Activated CD4-positive, alpha-beta T cell treated with anti-CD3 and anti-CD28 coated beads, Interleukin-2, amount 50 U/mL, for 16 hours (primary cell): ENCODE data around the gene B3GLCT.
"Not testable (repeated sequence)": the region's sequence is repeated elsewhere in the genome, so short reads cannot be mapped to it uniquely, and the experiment has no call there.

ENCODE experiments used
- DNase-seq: peaks from one replicate; pipeline ENCODE4 v3.0.0-alpha.2; 2020

Gene B3GLCT

GRCh38 chr13:31184981-31185645 lies 14.7 kb upstream of the B3GLCT start:
- no peak for DNase-seq

DNA sequence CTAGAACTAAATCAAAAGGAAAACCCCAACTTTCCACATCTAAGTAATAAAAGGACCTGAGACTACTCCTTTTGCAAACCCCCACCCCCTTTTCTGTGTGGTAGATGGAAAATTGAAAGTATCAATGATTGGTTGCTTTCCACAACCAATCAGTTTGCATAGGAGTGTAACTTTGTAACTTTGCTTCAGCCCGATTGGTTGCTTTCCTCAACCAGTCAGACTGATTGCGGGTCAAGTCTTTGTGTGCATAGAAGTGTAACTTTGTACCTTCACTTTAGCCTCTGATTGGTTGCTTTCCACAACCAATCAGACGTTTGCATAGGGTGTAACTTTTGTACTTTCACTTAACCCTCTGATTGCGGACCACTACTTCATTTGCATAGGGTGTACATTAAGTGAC lies 8.0 kb upstream of the B3GLCT start:
- no peak for DNase-seq

DNA sequence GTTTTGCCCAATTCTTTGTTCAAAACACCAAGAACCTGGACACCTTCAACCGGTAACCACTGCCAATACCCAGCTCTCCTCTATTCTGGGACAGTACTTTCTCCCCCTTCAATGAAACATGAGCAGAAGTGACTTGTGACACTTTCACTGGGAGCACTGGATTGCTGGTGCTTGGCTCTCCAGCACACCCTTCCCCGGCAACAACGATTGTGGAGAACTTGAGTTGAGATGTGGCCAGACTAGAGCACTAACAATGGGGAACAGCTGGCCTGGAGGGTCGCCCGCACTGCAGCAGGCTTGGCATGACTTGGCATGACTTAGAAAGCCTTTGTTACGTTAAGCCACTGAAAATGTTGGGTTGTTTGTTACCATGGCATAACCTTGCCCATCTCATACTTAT lies 7.5 kb upstream of the B3GLCT start:
- DNase-seq: no peak

- DNase-seq: no peak
Observed at GRCh38 chr13:31195616-31196015, 4.2 kb upstream of the B3GLCT start.

GRCh38 chr13:31196992-31197391 lies 2.8 kb upstream of the B3GLCT start:
- no peak for DNase-seq

- DNase-seq: no peak
Observed at GRCh38 chr13:31198519-31198918, 1.3 kb upstream of the B3GLCT start.

- no peak for DNase-seq
Observed at GRCh38 chr13:31199527-31199848, 287 bp upstream of the B3GLCT start.

GRCh38 chr13:31200637-31200971 lies 829 bp downstream of the B3GLCT start:
- DNase-seq: peak; percentile 36

DNA sequence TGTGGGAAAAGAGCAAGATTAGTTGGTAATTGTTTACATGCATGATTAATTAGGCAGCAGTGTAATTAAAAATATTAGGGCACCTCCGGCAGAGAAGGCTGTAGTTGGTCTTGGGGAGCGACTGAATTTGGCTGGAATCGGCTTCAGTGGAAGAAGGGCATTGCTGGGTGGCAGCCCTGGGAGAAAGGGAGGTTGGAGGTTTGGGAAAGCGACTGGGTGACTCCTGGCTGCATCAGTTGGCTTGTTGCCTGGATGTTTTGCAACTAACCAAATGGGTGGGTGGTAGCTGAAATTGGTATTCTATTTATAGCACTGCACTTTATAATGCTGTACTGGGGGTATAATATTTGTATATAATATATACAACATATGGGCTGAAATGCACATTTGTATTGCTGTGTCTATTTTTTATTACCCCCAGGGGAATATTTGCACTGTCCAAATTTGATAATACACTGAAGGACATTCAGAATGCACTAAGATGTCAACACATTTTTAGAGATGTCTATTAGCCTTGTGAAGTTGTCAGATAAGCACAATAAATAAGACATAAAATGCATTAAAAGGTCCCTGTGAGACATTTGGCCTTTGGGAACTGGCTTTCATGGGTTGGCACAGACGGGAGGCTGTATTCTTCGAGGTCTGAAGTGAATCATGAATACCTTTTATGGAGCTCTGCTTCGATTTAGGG lies 1.7 kb downstream of the B3GLCT start:
- DNase-seq: no peak

GRCh38 chr13:31204592-31204991 lies 4.8 kb downstream of the B3GLCT start:
- peak; percentile 59 for DNase-seq

DNA sequence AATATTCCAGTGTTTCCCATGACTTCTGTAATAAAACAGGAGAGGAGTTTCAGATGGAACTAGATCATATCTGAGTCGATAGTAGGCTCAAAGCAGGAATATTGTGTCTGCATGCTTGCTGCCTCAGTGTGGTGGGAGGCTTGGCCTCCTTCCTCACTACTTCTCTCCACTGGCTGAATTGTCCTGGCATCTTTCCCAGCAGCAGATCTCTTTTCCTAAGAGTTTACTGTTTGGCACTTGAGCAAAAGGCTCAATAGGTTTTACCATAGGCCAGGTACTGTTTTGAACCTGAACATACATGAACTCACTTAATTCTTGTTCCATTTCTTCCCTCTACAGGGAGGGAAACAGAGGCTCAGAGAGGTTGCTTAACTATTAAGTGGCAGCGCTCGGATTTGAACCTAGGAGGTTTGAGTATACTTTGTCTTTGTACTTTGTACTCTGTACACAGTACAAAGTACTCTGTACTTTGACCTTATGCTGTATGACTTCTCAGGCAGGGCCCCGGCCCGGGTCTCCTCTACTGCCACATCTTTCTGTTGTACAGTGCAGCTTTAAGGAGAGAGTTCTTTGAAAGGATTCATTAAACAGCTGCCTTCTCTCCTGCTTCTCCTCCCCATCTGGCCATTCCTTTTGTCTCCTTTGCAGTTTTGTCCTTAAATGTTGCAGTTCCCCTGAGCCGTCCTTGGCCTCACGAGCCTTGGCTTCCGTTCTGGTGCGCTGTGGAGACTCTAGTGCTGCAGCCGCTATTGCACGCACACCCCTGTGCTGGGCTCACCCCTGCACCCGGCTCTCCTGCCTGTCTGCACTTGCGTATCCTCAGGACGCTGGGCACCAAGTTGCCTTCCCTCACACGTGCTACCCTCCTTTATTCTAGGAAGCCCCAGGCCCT lies 8.1 kb downstream of the B3GLCT start:
- DNase-seq: no peak

GRCh38 chr13:31208559-31209122 lies 8.9 kb downstream of the B3GLCT start:
- no peak for DNase-seq

DNA sequence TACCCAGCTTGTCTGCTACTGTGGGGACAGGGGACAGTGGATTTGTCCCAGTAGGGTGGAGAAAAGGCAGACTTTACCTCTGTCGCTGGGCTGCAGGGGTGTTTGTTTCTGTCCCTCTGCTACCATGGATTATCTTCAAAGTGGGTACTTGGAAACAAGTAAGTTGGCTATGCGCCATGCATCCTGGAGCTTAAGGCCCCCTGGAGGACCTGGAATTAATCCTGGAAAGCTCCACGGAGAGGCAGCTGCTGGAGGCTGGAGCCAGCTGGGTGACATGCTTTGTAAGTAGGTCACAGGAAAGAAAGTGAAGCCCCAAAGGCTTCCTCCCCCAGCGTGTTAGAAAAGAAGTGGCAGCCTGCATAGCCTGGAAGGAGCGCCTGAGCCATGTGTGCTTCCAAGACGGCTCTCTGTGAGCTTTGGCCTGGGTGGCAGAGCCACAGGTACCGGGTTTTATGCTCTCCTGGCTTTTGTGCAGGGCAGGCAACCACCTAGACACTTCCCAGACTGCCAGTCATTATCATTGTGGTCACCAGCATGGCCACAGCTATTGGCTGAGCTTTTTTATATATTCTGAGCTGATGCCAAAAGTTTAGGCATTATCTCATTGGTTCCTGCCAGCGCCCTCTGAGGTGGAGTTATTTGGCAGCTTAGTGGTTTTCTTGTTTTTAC lies 9.5 kb downstream of the B3GLCT start:
- no peak for DNase-seq

DNA sequence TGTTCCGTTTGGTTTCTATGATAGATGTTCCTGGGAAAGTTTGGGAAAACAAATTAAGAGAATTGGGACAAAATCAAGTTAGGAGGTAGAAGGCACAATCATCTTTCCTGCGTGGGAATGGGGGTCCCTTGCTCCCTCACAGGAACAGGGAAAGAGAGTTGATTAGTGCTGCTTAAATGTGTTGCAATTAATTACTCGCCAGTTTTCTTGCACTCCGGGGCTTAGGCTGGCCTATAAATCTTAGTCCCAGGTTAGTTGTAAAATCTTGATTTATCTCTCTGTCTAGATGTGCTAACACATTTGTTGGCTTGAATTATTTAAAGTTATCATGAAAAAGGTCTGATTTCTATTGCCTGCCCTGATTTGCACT lies 10.1 kb downstream of the B3GLCT start:
- no peak for DNase-seq

DNA sequence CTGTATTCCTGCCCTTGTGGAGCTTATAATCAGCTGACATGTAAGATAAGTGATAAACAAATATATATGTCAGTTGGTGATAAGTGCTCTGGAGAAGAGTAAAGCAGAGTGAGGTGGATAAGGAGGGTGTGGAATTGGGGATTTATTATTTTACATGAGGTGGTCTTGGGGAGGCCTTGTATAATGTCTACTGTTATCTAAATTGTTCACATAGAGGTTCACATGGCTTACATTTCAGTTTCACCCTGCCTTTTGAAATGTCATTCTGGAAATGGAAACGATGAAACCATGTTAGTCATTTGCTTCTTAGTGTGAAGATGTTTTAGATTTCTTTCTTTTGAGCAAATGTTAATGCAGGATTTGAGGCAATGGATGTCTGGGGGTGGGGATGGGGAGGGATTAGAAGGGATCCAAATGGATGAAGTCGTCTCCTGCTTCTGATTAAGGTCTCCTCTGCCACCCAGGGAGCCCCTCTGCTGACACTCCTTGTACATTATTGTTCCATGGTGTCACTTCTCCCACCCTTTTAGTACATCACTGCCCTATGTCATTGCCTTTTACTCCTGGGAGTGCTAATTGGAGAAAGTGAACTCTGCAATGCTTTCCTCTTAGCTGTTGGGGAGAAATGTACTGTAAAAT lies 14.0 kb downstream of the B3GLCT start:
- no peak for DNase-seq

DNA sequence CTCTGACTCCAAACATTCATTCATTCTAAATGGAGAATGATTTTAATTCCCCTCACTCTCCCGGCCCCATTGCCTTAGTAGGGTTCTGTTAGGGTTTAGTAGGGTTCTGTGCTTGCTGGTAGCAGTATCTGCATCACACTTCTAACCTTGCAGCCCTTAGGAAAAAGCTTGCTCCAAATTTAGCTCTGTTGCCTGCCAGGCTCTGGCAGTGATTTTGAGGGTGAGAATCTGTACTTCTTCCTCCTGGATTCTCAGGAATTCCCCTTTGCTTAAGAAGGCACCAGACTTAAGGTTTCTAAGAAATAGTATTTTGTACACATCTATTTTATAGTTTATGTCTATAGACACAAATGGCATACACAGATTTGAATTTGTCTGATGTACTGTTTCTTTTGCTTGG lies 14.7 kb downstream of the B3GLCT start:
- DNase-seq: no peak

DNA sequence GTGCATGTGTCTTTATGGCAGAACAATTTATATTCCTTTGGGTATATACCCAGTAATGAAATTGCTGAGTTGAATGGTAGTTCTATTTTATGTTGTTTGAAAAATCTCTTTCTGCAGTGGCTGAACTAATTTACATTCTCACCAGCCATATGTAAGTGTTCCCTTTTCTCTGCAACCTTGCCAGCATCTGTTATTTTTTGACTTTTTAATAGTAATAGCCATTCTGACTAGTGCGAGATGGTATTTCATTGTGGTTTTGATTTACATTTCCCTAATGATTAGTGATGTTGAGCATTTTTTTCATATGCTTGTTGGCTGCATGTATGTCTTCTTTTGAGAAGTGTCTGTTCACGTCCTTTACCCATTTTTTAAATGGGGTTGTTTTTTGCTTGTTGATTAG lies 17.1 kb downstream of the B3GLCT start:
- DNase-seq: not testable (repeated sequence)

GRCh38 chr13:31219909-31220598 lies 20.3 kb downstream of the B3GLCT start:
- DNase-seq: no peak

GRCh38 chr13:31221057-31221456 lies 21.3 kb downstream of the B3GLCT start:
- DNase-seq: no peak

- DNase-seq: no peak
Observed at GRCh38 chr13:31223215-31223614, 23.4 kb downstream of the B3GLCT start.

GRCh38 chr13:31223640-31224039 lies 23.9 kb downstream of the B3GLCT start:
- no peak for DNase-seq

DNA sequence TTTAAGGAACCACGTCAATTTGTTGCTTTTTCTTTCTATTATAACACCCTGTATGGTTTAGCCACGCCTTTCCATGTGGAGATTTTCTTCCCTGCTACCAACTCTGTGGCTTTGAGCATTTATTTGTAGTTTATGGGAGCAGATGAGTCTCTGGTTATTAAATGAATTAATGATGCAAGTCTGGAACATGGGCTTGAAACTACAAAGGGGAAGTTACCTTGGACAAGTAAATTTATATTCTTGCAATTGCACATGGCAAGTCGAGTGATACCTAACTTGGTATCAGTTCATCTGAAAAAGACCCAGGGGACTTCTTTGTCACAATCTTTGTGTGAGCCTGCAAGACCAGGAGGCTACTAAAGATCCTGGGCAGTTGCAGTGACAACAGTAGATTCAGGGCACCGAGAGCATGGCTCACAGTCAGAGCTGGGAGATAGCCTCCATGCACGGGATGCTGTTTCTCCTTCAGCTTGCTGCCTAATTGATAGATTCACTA lies 24.4 kb downstream of the B3GLCT start:
- no peak for DNase-seq
